A549 (cell line): ENCODE data around the gene IL3RA. TPM values are rescaled to one million over a fixed set of nuclear protein-coding genes. Genes with fewer than 3 reads are reported as not detected.

ENCODE experiments used
- ATAC-seq, 2 experiments: fragments of 200-7000 bp in 1 of 2; fragments of >200 bp in 1 of 2; cut with Nextera tagmentation in 1 of 2; cut with Tn5 transposase in 1 of 2; 3 replicates each; pipeline versions ENCODE4 v1.8.0 to v1.9.1; 2018 to 2020; ENCODE audit warnings: mild to moderate bottlenecking in 1 of 2, moderate library complexity in 1 of 2
- CTCF ChIA-PET: fragments of 300-600 bp; sonication (Branson Sonifier 250); formaldehyde crosslinking; extraction: SDS; loops from one replicate; lab custom pipeline; 2021; ENCODE audit warnings: antibody characterized with exemption, inconsistent platforms; lab: Yijun Ruan, JAX
- POLR2A ChIA-PET: fragments of 350-600 bp; formaldehyde crosslinking; extraction: SDS; loops from one replicate; lab custom pipeline; 2021; ENCODE audit warnings: antibody characterized with exemption, inconsistent platforms; lab: Yijun Ruan, JAX
- DNase-seq, 2 experiments: peaks; one replicate each; pipeline versions ENCODE4 v3.0.0 to v3.0.0-alpha.2; 2011 to 2016; ENCODE audit warnings: low read depth in 1 of 2, low spot score in 1 of 2
- FAIRE-seq: peaks from 2 replicates; lab custom pipeline; 2011; peaks lifted over from hg19 to GRCh38; lab: Jason Lieb, UNC
- H3K27ac ChIP-seq, 2 experiments: fragments of >200 bp; sonication (Bioruptor Twin); formaldehyde crosslinking; 3 replicates each; pipeline ENCODE4 v1.5.1; 2016 to 2017
- H3K4me1 ChIP-seq: fragments of >200 bp; sonication (Bioruptor Twin); formaldehyde crosslinking; 3 replicates; pipeline ENCODE4 v1.6.1; 2016
- H3K4me2 ChIP-seq: fragments of >200 bp; sonication (Bioruptor Twin); formaldehyde crosslinking; 3 replicates; pipeline ENCODE4 v1.6.1; 2016
- H3K4me3 ChIP-seq: fragments of >200 bp; sonication (Bioruptor Twin); formaldehyde crosslinking; 3 replicates; pipeline ENCODE4 v1.5.1; 2016
- H3K9me3 ChIP-seq: fragments of >200 bp; sonication (Bioruptor Twin); formaldehyde crosslinking; 3 replicates; pipeline ENCODE4 v1.6.1; 2016
- ATOH8 ChIP-seq: fragments of 250-450 bp; sonication (Bioruptor Pico); IDR thresholded peaks from 2 replicates; pipeline ENCODE4 v1.5.0; 2020; ENCODE audit warnings: low read depth, mild to moderate bottlenecking, moderate library complexity
- CEBPB ChIP-seq, 2 experiments: fragments of >200 bp in 1 of 2; sonication (Bioruptor Twin) in 1 of 2; formaldehyde crosslinking in 1 of 2; IDR thresholded peaks; 2 replicates each; pipeline ENCODE4 v1.6.1; 2012 to 2016
- CHD4 ChIP-seq: fragments of 200-600 bp; sonication (generic); IDR thresholded peaks from 2 replicates; pipeline ENCODE4 v1.6.1; 2016; ENCODE audit warnings: antibody characterized with exemption, mild to moderate bottlenecking, borderline replicate concordance
- CTCF ChIP-seq: fragments of >200 bp; sonication (Bioruptor Twin); formaldehyde crosslinking; IDR thresholded peaks from 3 replicates; pipeline ENCODE4 v1.5.1; 2016
- EHMT2 ChIP-seq: fragments of 200-600 bp; sonication (generic); IDR thresholded peaks from 2 replicates; pipeline ENCODE4 v1.6.1; 2016; ENCODE audit warnings: antibody characterized with exemption, low read depth, mild to moderate bottlenecking, moderate library complexity
- EP300 ChIP-seq, 2 experiments: fragments of >200 bp; sonication (Bioruptor Twin); formaldehyde crosslinking; IDR thresholded peaks; 2 replicates in 1 of 2; 3 replicates in 1 of 2; pipeline ENCODE4 v1.6.1; 2016 to 2017
- ESRRA ChIP-seq: fragments of 150-350 bp; IDR thresholded peaks from 2 replicates; pipeline ENCODE4 v1.6.1; 2014; ENCODE audit warnings: mild to moderate bottlenecking, low read length, borderline replicate concordance
- FOSL2 ChIP-seq, 2 experiments: fragments of 450-650 bp in 1 of 2; fragments of >200 bp in 1 of 2; sonication (Bioruptor Twin) in 1 of 2; formaldehyde crosslinking; IDR thresholded peaks; 2 replicates each; pipeline versions ENCODE4 v1.5.0 to v1.6.1; 2016 to 2020; ENCODE audit warnings: mild to moderate bottlenecking in 1 of 2, moderate library complexity in 1 of 2
- GATA3 ChIP-seq: IDR thresholded peaks from 2 replicates; pipeline ENCODE4 v1.6.1; 2012; ENCODE audit warnings: borderline replicate concordance
- HES2 ChIP-seq: fragments of >200 bp; sonication (Bioruptor Twin); formaldehyde crosslinking; IDR thresholded peaks from 2 replicates; pipeline ENCODE4 v1.6.1; 2016
- HOXA7 ChIP-seq: fragments of 250-450 bp; sonication (Bioruptor Pico); IDR thresholded peaks from 2 replicates; pipeline ENCODE4 v1.5.0; 2020; ENCODE audit warnings: mild to moderate bottlenecking, moderate library complexity
- JUNB ChIP-seq: fragments of >200 bp; sonication (Bioruptor Twin); formaldehyde crosslinking; IDR thresholded peaks from 2 replicates; pipeline ENCODE4 v1.6.1; 2016
- MAX ChIP-seq: IDR thresholded peaks from 2 replicates; pipeline ENCODE4 v1.6.1; 2012
- NFE2L2 ChIP-seq: fragments of 150-350 bp; conservative IDR thresholded peaks from 2 replicates; pipeline ENCODE4 v1.6.1; 2014; ENCODE audit warnings: low read length
- NPAS2 ChIP-seq: fragments of 250-450 bp; sonication (Bioruptor Pico); IDR thresholded peaks from 2 replicates; pipeline ENCODE4 v1.8.0; 2022; ENCODE audit warnings: mild to moderate bottlenecking, moderate library complexity, borderline replicate concordance
- NR3C1 ChIP-seq: fragments of >200 bp; sonication (Bioruptor Twin); formaldehyde crosslinking; IDR thresholded peaks from 3 replicates; pipeline ENCODE4 v1.6.1; 2017
- PBX3 ChIP-seq: IDR thresholded peaks from 2 replicates; pipeline ENCODE4 v1.6.1; 2012
- POLR2AphosphoS2 ChIP-seq: conservative IDR thresholded peaks from 2 replicates; pipeline ENCODE4 v1.6.1; 2012; ENCODE audit warnings: low read length, improper control_type of control experiment, inconsistent platforms
- SREBF2 ChIP-seq: fragments of 450-650 bp; IDR thresholded peaks from 2 replicates; pipeline ENCODE4 v1.6.1; 2014; ENCODE audit warnings: mild to moderate bottlenecking, moderate library complexity
- USF2 ChIP-seq: fragments of 450-650 bp; IDR thresholded peaks from 2 replicates; pipeline ENCODE4 v1.6.1; 2014; ENCODE audit warnings: antibody characterized with exemption
- ZFP36 ChIP-seq: fragments of 450-650 bp; IDR thresholded peaks from 2 replicates; pipeline ENCODE4 v1.6.1; 2014; ENCODE audit warnings: borderline replicate concordance; ENCODE audit not compliant: partially characterized antibody
- ZSCAN20 ChIP-seq: fragments of 250-450 bp; sonication (Bioruptor Pico); IDR thresholded peaks from 2 replicates; pipeline ENCODE4 v1.8.0; 2022; ENCODE audit warnings: mild to moderate bottlenecking, moderate library complexity
- WGBS: methylation state at CpG from one replicate; pipeline ENCODE4 v1.1.6; 2017; ENCODE audit errors: missing lambda C conversion rate; 5-methylcytosine and 5-hydroxymethylcytosine counted together
- polyA plus RNA-seq, 4 experiments: library from polyadenylated mRNA; depleted of rRNA in 3 of 4; stranded (reverse); fragments of >200 nt; fragmentation: RNase III in 1 of 4; extraction: RNeasy Plus Mini Kit Qiagen cat#74134 plus additional on column Dnase treatment in 1 of 4; gene quantifications; 2 replicates in 3 of 4; 3 replicates in 1 of 4; pipeline ENCODE4 v1.2.3, GENCODE V29; 2011 to 2017

Gene IL3RA
- polyA plus RNA-seq, 2 of the 4 experiments (the other 2 are of a cell fraction), result 0.31 TPM; not detected in 1

- Histone ChIP-seq H3K4me1 (peaks cover 15% of the 10 kb centered on the region; the same call in 2 of the 3 replicates), H3K4me2 (no peak overlapping the region), H3K9me3 (no peaks in the 10 kb centered on the region)
- CTCF ChIA-PET, result no interaction called here
- DNase-seq, result no peak
- FAIRE-seq, result no peak
- WGBS, result 92% methylated on average over 25 of the region's 29 CpGs
- no peak for TF ChIP-seq SREBF2
- no peak for TF ChIP-seq ZFP36
- no peak for TF ChIP-seq ESRRA
- TF ChIP-seq CEBPB (IDR thresholded peaks at IDR 0.05), result no peak
- TF ChIP-seq PBX3, result no peak
- no peak for TF ChIP-seq NFE2L2
- no peak for TF ChIP-seq HOXA7
- TF ChIP-seq ATOH8, result no peak
- no peak for TF ChIP-seq MAX
- no peak for TF ChIP-seq HES2
- no peak for TF ChIP-seq EP300 (IDR thresholded peaks at IDR 0.05)
- TF ChIP-seq CTCF, result no peak
- TF ChIP-seq FOSL2 (IDR thresholded peaks at IDR 0.05), result no peak
- no peak for TF ChIP-seq FOSL2 (CRISPR knock-in tag; IDR thresholded peaks at IDR 0.05)
- no peak for TF ChIP-seq GATA3
- TF ChIP-seq USF2, result no peak
- no peak for TF ChIP-seq JUNB
- TF ChIP-seq POLR2AphosphoS2, result no peak
- TF ChIP-seq EHMT2, result no peak
- TF ChIP-seq, all 56 proteins: peak for 0
- POLR2A ChIA-PET, result no interaction called here
- Histone ChIP-seq H3K27ac (no peak overlapping the region), H3K4me3 (no peak overlapping the region)
- ATAC-seq, result peak; percentile 25 to 28; a peak in 4 of 6 replicates
Measured at GRCh38 chrX:1398431-1399340, 62.1 kb downstream of the IL3RA start.

GRCh38 chrX:1400049-1400448 is 63.5 kb downstream of the IL3RA start:
- H3K4me2 ChIP-seq, result no peak overlapping the region
- no peak for FAIRE-seq

More at GRCh38 chrX:1400049-1400448, 63.5 kb downstream of the IL3RA start:
- 97% methylated on average over 12 of the region's 12 CpGs for WGBS
- ATAC-seq (no peak), DNase-seq (no peak)
- ChIA-PET POLR2A (no interaction called here), CTCF (no interaction called here)
- Histone ChIP-seq H3K27ac (no peak overlapping the region), H3K4me3 (no peak overlapping the region), H3K4me1 (peaks cover 1% of the 10 kb centered on the region; the same call in 1 of the 3 replicates), H3K9me3 (no peaks in the 10 kb centered on the region)
- TF ChIP-seq NPAS2 (no peak), GATA3 (no peak), ZFP36 (no peak), NR3C1 (no peak), CHD4 (no peak), MAX (no peak), ESRRA (no peak), HES2 (no peak), ZSCAN20 (CRISPR knock-in tag) (no peak)
- TF ChIP-seq, all 56 proteins: peak for 0
